HepG2 (cell line): ENCODE data around the gene IWS1. TPM values are rescaled to one million over a fixed set of nuclear protein-coding genes. Genes with fewer than 3 reads are reported as not detected.

Experiments used
- BCLAF1 ChIP-seq: fragments of 450-650 bp; IDR thresholded peaks from 2 replicates; pipeline ENCODE4 v1.6.1; 2017; ENCODE audit warnings: mild to moderate bottlenecking
- CBX2 ChIP-seq, 2 experiments: fragments of 200-600 bp in 1 of 2; sonication (generic); formaldehyde crosslinking in 1 of 2; IDR thresholded peaks; 2 replicates each; pipeline versions ENCODE4 v1.7.0 to v1.8.1; 2018 to 2022; ENCODE audit warnings: low read depth in 2 of 2, low read length in 1 of 2, mild to moderate bottlenecking in 1 of 2, missing genetic modification reagents in 1 of 2
- CCDC6 ChIP-seq: sonication (generic); formaldehyde crosslinking; IDR thresholded peaks from 2 replicates; pipeline ENCODE4 v1.8.1; 2022; ENCODE audit warnings: mild to moderate bottlenecking, missing genetic modification reagents, moderate library complexity
- CENPX ChIP-seq: sonication (generic); formaldehyde crosslinking; IDR thresholded peaks from 2 replicates; pipeline ENCODE4 v1.9.0; 2021; ENCODE audit warnings: mild to moderate bottlenecking, missing genetic modification reagents, moderate library complexity
- FOXA3 ChIP-seq: IDR thresholded peaks from 2 replicates; pipeline ENCODE4 v1.6.1; 2016; ENCODE audit warnings: missing genetic modification reagents, missing compliant biosample characterization
- HDAC1 ChIP-seq: sonication (generic); formaldehyde crosslinking; IDR thresholded peaks from 2 replicates; pipeline ENCODE4 v1.5.1; 2020; ENCODE audit warnings: mild to moderate bottlenecking, missing genetic modification reagents
- HMG20B ChIP-seq: conservative IDR thresholded peaks from 2 replicates; pipeline ENCODE4 v1.6.1; 2016; ENCODE audit warnings: missing genetic modification reagents, missing compliant biosample characterization
- HNRNPK ChIP-seq: fragments of 200-400 bp; formaldehyde crosslinking; IDR thresholded peaks from 2 replicates; pipeline ENCODE4 v1.6.1; 2018; ENCODE audit warnings: low read length, low read depth, moderate library complexity, mild to moderate bottlenecking; ENCODE audit not compliant: poor library complexity, severe bottlenecking
- KDM3A ChIP-seq: IDR thresholded peaks from 2 replicates; pipeline ENCODE4 v1.6.1; 2018; ENCODE audit warnings: low read depth, missing compliant biosample characterization
- KDM4B ChIP-seq: sonication (generic); formaldehyde crosslinking; IDR thresholded peaks from 2 replicates; pipeline ENCODE4 v1.4.0; 2020; ENCODE audit warnings: missing genetic modification reagents
- MATR3 ChIP-seq: sonication (generic); formaldehyde crosslinking; IDR thresholded peaks from 2 replicates; pipeline ENCODE4 v1.4.0; 2020; ENCODE audit warnings: missing genetic modification reagents
- MIER3 ChIP-seq: IDR thresholded peaks from 2 replicates; pipeline ENCODE4 v1.6.1; 2016; ENCODE audit warnings: missing compliant biosample characterization, borderline replicate concordance
- PAX8 ChIP-seq: sonication (generic); formaldehyde crosslinking; IDR thresholded peaks from 2 replicates; pipeline ENCODE4 v1.8.0; 2022; ENCODE audit warnings: mild to moderate bottlenecking, missing genetic modification reagents, borderline replicate concordance
- PRPF4 ChIP-seq: fragments of 200-400 bp; formaldehyde crosslinking; IDR thresholded peaks from 2 replicates; pipeline ENCODE4 v1.6.1; 2016; ENCODE audit warnings: low read length, low read depth; ENCODE audit not compliant: poor library complexity, severe bottlenecking
- ZBTB2 ChIP-seq: sonication (generic); formaldehyde crosslinking; IDR thresholded peaks from 2 replicates; pipeline ENCODE4 v1.8.0; 2022; ENCODE audit warnings: low read depth, missing genetic modification reagents
- ZC3H13 ChIP-seq: sonication (generic); formaldehyde crosslinking; IDR thresholded peaks from 2 replicates; pipeline ENCODE4 v1.8.1; 2023; ENCODE audit warnings: mild to moderate bottlenecking, missing genetic modification reagents, moderate library complexity
- ZFP37 ChIP-seq: sonication (generic); formaldehyde crosslinking; IDR thresholded peaks from 2 replicates; pipeline ENCODE4 v1.4.0; 2020; ENCODE audit warnings: missing genetic modification reagents, borderline replicate concordance
- ZNF138 ChIP-seq: sonication (generic); formaldehyde crosslinking; IDR thresholded peaks from 2 replicates; pipeline ENCODE4 v1.5.0; 2020; ENCODE audit warnings: mild to moderate bottlenecking, low read depth, missing genetic modification reagents
- ZNF3 ChIP-seq: IDR thresholded peaks from 2 replicates; pipeline ENCODE4 v1.7.0; 2017; ENCODE audit warnings: inconsistent platforms
- ZNF33A ChIP-seq: sonication (generic); formaldehyde crosslinking; IDR thresholded peaks from 2 replicates; pipeline ENCODE4 v1.5.1; 2020; ENCODE audit warnings: missing genetic modification reagents, mild to moderate bottlenecking, moderate library complexity, borderline replicate concordance
- ZNF451 ChIP-seq: sonication (generic); formaldehyde crosslinking; IDR thresholded peaks from 2 replicates; pipeline ENCODE4 v1.5.0; 2020; ENCODE audit warnings: mild to moderate bottlenecking, missing genetic modification reagents
- ZNF550 ChIP-seq: sonication (generic); formaldehyde crosslinking; IDR thresholded peaks from 2 replicates; pipeline ENCODE4 v1.4.0; 2020; ENCODE audit warnings: mild to moderate bottlenecking, missing genetic modification reagents, borderline replicate concordance
- ZNF563 ChIP-seq: sonication (generic); formaldehyde crosslinking; IDR thresholded peaks from 2 replicates; pipeline ENCODE4 v1.8.0; 2022; ENCODE audit warnings: mild to moderate bottlenecking, moderate library complexity, missing genetic modification reagents
- ZNF691 ChIP-seq: sonication (generic); formaldehyde crosslinking; IDR thresholded peaks from 2 replicates; pipeline ENCODE4 v1.4.0; 2020; ENCODE audit warnings: missing genetic modification reagents, low read depth, mild to moderate bottlenecking, borderline replicate concordance
- ZNF839 ChIP-seq: sonication (generic); formaldehyde crosslinking; IDR thresholded peaks from 2 replicates; pipeline ENCODE4 v1.4.0; 2020; ENCODE audit warnings: missing genetic modification reagents, mild to moderate bottlenecking, borderline replicate concordance
- polyA plus RNA-seq, 8 experiments: library from polyadenylated mRNA; depleted of rRNA in 3 of 8; stranded (reverse) in 7 of 8; unstranded in 1 of 8; fragments of >200 nt; fragmentation: Illumina TruSeq in 4 of 8; extraction: Trizol in 4 of 8; gene quantifications; 2 replicates each; pipeline versions ENCODE4 v1.2.1 to v1.2.3, GENCODE V29; 2011 to 2016; ENCODE audit warnings: low read depth in 4 of 8, missing spikeins in 1 of 8, mixed read lengths in 1 of 8; ENCODE audit not compliant: insufficient read depth in 1 of 8
- total RNA-seq, 5 experiments: library from RNA; depleted of rRNA; stranded (reverse); fragments of >200 nt; fragmentation: Illumina TruSeq; extraction: Trizol; gene quantifications; 2 replicates each; pipeline ENCODE4 v1.2.3, GENCODE V29; 2016; ENCODE audit warnings: low read depth in 1 of 5

IWS1 gene
- total and polyA plus RNA-seq, 2 of the 13 experiments (the other 11 are each of a cell fraction or from before 2014, with no cell fraction given): 28.9 to 62.3 TPM

DNA sequence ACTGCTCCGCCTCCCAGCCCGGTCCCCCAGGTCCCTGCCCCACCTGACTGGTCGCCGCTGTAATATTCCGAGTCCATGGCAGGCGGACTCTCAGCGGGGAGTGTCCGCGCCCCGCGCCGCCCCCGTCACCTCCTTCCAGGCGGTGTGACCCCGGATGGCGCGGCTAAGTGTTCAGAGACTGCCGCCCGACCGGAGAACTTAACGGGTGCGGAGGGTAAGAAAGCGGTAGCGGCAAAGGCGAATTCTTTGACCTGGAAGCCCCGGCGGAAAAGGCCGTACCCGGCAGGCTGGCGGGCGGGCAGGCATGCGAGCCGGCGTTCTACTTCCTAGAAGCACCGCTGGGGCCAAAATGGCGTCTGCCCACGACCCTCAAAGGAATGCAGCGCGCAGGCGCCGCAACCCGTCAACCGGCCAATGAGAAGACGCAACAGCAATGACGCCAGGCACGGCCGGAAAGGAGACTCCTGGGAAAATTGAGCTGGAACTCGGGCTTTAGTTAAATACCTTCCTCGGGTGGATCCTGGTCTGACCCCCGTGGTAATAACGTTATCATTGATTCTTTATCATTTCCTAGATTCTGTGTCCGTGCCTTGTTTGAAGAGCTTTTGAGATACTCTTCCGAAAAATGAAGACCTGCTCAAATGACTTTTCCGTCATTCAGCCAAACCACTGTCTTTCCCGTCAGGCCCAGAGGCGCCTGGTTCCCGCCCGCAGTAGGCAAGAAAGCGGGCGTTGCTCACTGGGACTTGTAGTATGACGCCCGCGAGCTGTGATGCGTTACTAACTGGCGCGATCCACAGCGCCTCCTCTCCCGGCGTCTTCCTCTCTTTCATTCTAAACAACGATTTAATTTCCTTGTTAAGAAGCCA lies at the start of gene IWS1 (continued):
- no peak for TF ChIP-seq ZBTB2 (CRISPR knock-in tag)
- TF ChIP-seq CENPX: no peak
- no peak for TF ChIP-seq CBX2 (IDR thresholded peaks at IDR 0.05; ENCODE audit: low read depth, low read length)
- TF ChIP-seq CBX2 (CRISPR knock-in tag; IDR thresholded peaks at IDR 0.05; ENCODE audit: low read depth): 0 out of 2 replicates have a peak, but pooled peaks have one; percentile 67
- TF ChIP-seq MIER3 (CRISPR knock-in tag): peak; percentile 55; the same call in 1 of the 2 replicates
- no peak; the same call in 1 of the 2 replicates for TF ChIP-seq KDM4B (CRISPR knock-in tag)
- no peak for TF ChIP-seq HMG20B
- TF ChIP-seq ZNF550 (CRISPR knock-in tag): no peak
- no peak for TF ChIP-seq ZNF138
- TF ChIP-seq ZNF3 (CRISPR knock-in tag): no peak
- no peak for TF ChIP-seq ZC3H13
- TF ChIP-seq CCDC6 (CRISPR knock-in tag): 0 out of 2 replicates have a peak, but pooled peaks have one; percentile 82
- 0 out of 2 replicates have a peak, but pooled peaks have one; percentile 17 for TF ChIP-seq ZNF839 (CRISPR knock-in tag)
- TF ChIP-seq PRPF4: no peak
- TF ChIP-seq ZNF563 (CRISPR knock-in tag): peak; percentile 91
- no peak for TF ChIP-seq HNRNPK
- TF ChIP-seq KDM3A (CRISPR knock-in tag): peak; percentile 89
- no peak for TF ChIP-seq BCLAF1
- TF ChIP-seq ZNF451 (CRISPR knock-in tag): peak; percentile 88
- TF ChIP-seq ZNF33A (CRISPR knock-in tag): 0 out of 2 replicates have a peak, but pooled peaks have one; percentile 40
- no peak; the same call in 1 of the 2 replicates for TF ChIP-seq ZNF691
- TF ChIP-seq MATR3 (CRISPR knock-in tag): no peak
- TF ChIP-seq ZFP37 (CRISPR knock-in tag): no peak
- peak; percentile 77 for TF ChIP-seq HDAC1
- TF ChIP-seq PAX8 (CRISPR knock-in tag): no peak
- peak; percentile 11; the same call in 1 of the 2 replicates for TF ChIP-seq FOXA3 (CRISPR knock-in tag)
